ENCODE results near the gene GRM4.

- TF ChIP-seq, protein P1, sequence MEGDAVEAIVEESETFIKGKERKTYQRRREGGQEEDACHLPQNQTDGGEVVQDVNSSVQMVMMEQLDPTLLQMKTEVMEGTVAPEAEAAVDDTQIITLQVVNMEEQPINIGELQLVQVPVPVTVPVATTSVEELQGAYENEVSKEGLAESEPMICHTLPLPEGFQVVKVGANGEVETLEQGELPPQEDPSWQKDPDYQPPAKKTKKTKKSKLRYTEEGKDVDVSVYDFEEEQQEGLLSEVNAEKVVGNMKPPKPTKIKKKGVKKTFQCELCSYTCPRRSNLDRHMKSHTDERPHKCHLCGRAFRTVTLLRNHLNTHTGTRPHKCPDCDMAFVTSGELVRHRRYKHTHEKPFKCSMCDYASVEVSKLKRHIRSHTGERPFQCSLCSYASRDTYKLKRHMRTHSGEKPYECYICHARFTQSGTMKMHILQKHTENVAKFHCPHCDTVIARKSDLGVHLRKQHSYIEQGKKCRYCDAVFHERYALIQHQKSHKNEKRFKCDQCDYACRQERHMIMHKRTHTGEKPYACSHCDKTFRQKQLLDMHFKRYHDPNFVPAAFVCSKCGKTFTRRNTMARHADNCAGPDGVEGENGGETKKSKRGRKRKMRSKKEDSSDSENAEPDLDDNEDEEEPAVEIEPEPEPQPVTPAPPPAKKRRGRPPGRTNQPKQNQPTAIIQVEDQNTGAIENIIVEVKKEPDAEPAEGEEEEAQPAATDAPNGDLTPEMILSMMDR (IDR thresholded peaks at IDR 0.05; ENCODE audit: low read length), result no peak
- no peak for TF ChIP-seq EZH2 (IDR thresholded peaks at IDR 0.05; ENCODE audit: borderline replicate concordance, low read length)
These were observed 75.4 kb downstream of the GRM4 start for GRCh38 chr6:34070315-34071135.

Measured in OCI-LY1 (cell line).